Psoas muscle (tissue), 8 donors: Measurements from ENCODE around the gene CPNE2. TPM values are rescaled to one million over a fixed set of nuclear protein-coding genes. Genes with fewer than 3 reads are reported as not detected.

ENCODE experiments used
- ATAC-seq, 4 donors: fragments of 200-7000 bp; cut with Tn5 transposase; one replicate each; pipeline ENCODE4 v1.9.1; 2020; ENCODE audit warnings: moderate library complexity in 3 of 4, mild to moderate bottlenecking in 2 of 4
- DNase-seq, 2 donors: peaks; one replicate each; pipeline ENCODE4 v3.0.0-alpha.2; 2020
- H3K27ac ChIP-seq: fragments of 200-600 bp; one replicate; pipeline ENCODE4 v1.8.0; 2022
- H3K27me3 ChIP-seq, 3 donors: fragments of 200-600 bp in 1 of 3; one replicate each; pipeline versions ENCODE4 v1.6.1 to v1.8.0; 2013 to 2022; ENCODE audit warnings: low read length in 2 of 3, mild to moderate bottlenecking in 2 of 3, moderate library complexity in 1 of 3; ENCODE audit not compliant: insufficient read depth in 3 of 3
- H3K36me3 ChIP-seq, 2 donors: fragments of 200-600 bp in 1 of 2; one replicate each; pipeline versions ENCODE4 v1.6.1 to v1.8.0; 2013 to 2022; ENCODE audit warnings: low read depth in 1 of 2, mild to moderate bottlenecking in 1 of 2, moderate library complexity in 1 of 2; ENCODE audit not compliant: insufficient read depth in 1 of 2
- H3K4me1 ChIP-seq: fragments of 200-600 bp; one replicate; pipeline ENCODE4 v1.8.0; 2022
- H3K4me3 ChIP-seq: fragments of 200-600 bp; one replicate; pipeline ENCODE4 v1.8.0; 2022; ENCODE audit warnings: mild to moderate bottlenecking
- H3K9me3 ChIP-seq: fragments of 200-600 bp; one replicate; pipeline ENCODE4 v1.8.0; 2022
- WGBS, 3 donors: extraction: QIAGEN DNeasy Blood & Tissue Kit; methylation state at CpG; one replicate each; pipeline versions ENCODE4 v1.1.6 to v1.1.7; 2013; 5-methylcytosine and 5-hydroxymethylcytosine counted together
- intact Hi-C, 2 donors: fragments of 100-400 bp; cut with DNase I; formaldehyde crosslinking; loops; one replicate each; pipeline versions ENCODE4 v1.11.0 to v1.14.2; 2022
- polyA plus RNA-seq, 3 donors: library from polyadenylated mRNA; stranded (reverse); fragments of 200-250 nt; gene quantifications; one replicate each; pipeline ENCODE4 v1.2.3, GENCODE V29; 2013
- total RNA-seq, 4 donors: library from RNA; stranded (reverse); fragmentation: NEBNext Ultra II Directional in 2 of 4; extraction: Animal tissue kit (Norgen Biotek cat#: 25700) in 2 of 4; gene quantifications; one replicate each; pipeline versions ENCODE4 v1.2.1 to v1.2.4, GENCODE V29; 2021 to 2023
- TF ChIP-seq, protein P1 (sequence below): fragments of 200-600 bp; IDR thresholded peaks from one replicate; pipeline ENCODE4 v1.8.0; 2022; ENCODE audit warnings: antibody characterized with exemption
- donor health status: healthy with polysubstance abuse.
- donor health status: DM: no; HTN: no; CAD: no; lungs with moderate emphysema.
- donor health status: Bipolar disorder and iron deficiency.
- donor health status: healthy.
- donor health status: DM: yes; HTN: yes; CAD: no.
- donor health status: DM: no; HTN: no; CAD: no.
- donor health status: DM: no; HTN: no; CAD: no.
- donor health status: DM: yes; HTN: yes; CAD: no.

CPNE2 gene
- total and polyA plus RNA-seq, 7 donors = 8.1 to 16.9 (median 12.4) TPM

DNA sequence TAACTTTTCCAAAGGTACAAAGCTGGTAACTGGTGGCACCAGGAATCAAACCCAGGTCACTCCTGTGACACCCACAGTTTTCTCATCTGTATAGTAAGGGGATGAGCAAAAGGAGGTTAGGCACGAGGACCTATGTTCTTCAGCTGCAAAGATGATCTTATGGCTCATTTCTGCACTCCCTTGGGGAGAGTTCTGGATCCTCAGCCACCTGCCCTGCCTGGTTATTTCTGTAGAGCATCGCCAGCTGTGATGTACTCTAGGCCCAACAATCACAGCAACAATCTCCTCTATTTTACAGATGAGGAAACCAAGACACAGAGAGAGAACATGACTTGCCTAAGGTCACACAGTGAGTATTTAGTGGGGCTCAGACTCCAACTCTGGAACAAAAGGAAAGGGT is 5.4 kb upstream of the CPNE2 start:
- WGBS, 3 donors = 68 to 70% (median 69%) methylated on average over 2 of the region's 2 CpGs
- Histone ChIP-seq H3K4me1 (no peaks in the 10 kb centered on the region), H3K4me3 (no peak overlapping the region), H3K9me3 (no peaks in the 10 kb centered on the region), H3K27me3 (no peaks in the 10 kb centered on the region), H3K36me3 (no peaks in the 10 kb centered on the region), H3K27ac (no peak overlapping the region)
- intact Hi-C loops = loop anchor here in 1 of 2 donors (10.0 kb wide), 2 partner anchors 208 to 328 kb away; no protein-coding TSS in a partner anchor
- TF ChIP-seq, protein P1, sequence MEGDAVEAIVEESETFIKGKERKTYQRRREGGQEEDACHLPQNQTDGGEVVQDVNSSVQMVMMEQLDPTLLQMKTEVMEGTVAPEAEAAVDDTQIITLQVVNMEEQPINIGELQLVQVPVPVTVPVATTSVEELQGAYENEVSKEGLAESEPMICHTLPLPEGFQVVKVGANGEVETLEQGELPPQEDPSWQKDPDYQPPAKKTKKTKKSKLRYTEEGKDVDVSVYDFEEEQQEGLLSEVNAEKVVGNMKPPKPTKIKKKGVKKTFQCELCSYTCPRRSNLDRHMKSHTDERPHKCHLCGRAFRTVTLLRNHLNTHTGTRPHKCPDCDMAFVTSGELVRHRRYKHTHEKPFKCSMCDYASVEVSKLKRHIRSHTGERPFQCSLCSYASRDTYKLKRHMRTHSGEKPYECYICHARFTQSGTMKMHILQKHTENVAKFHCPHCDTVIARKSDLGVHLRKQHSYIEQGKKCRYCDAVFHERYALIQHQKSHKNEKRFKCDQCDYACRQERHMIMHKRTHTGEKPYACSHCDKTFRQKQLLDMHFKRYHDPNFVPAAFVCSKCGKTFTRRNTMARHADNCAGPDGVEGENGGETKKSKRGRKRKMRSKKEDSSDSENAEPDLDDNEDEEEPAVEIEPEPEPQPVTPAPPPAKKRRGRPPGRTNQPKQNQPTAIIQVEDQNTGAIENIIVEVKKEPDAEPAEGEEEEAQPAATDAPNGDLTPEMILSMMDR = no peak
- ATAC-seq = no peak
- no peak for DNase-seq

DNA sequence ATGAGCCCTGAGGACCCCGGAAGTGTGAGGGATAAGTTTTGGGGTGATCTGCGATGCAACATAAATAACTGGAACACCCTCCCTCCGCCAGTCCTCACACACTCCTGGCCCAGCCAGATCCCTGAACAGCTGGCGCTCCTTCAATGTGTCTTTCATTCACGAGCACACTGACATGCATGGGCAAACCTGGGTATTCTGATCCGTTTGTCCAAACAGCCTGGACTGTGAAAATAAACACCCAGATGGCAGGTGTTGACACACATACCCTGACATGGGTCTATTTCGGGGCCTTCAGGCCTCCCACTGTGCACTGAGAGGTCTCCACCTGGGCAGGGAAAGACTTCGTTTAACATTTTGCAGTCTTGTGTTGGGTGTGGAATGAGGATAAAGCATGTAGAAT is 3.0 kb upstream of the CPNE2 start:
- TF ChIP-seq, protein P1 = no peak

DNA sequence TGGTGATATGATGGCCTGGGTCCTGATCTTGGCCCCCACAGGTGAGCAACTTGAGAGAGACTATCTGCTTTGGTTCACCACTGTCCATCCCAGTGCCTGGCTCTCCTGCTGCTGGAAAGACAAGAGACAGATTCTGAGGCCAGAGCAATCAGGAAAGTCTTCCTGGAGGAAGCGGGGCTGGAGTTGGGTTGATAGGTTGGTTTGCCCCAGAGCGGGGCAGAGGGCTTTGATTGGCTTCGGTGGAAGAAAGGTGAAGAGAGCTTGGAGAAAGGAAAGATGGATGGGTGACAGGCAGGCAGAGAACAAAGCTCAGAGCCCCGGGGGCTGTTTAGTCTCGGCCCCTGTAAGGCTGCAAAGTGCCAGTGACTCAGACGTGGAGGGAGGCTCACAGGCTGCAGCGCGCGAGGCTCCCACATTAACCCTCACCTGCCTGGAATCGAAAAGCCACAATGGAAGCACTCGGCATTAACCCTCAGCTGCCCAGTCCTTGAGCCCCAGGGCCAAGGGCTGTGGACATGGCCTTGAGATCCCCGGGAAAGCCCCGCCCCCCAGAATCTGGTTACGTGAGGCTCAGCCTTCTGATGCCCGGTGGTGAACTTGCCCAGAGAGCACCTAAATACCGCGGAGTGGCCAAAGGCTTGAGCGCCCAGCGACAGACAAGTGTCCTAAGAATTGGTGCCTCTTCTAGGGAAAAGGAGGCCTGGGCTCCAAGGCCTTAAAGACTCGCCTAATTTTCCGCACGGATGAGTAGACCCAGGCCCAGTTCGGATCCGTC is 996 bp upstream of the CPNE2 start:
- H3K27me3 ChIP-seq = no peaks in the 10 kb centered on the region
- intact Hi-C loops = loop anchor here in 1 of 2 donors (10.0 kb wide), 1 partner anchor 53 kb away; no protein-coding TSS in a partner anchor
- H3K9me3 ChIP-seq = no peaks in the 10 kb centered on the region
- no peaks in the 10 kb centered on the region for H3K36me3 ChIP-seq
- H3K4me1 ChIP-seq = peaks cover 5% of the 10 kb centered on the region
- DNase-seq (peak; percentile 51 to 59), ATAC-seq (peak in 3 of 4 donors; percentile 24 to 33 (median 32))
- peak overlapping the region; percentile 81 for H3K4me3 ChIP-seq
- 28 to 31% (median 29%) methylated on average over 24 of the region's 24 CpGs for WGBS, 3 donors
- TF ChIP-seq, protein P1 = no peak
- H3K27ac ChIP-seq = peak overlapping the region; percentile 75

More for the DNA sequence above, 3.0 kb upstream of the CPNE2 start:
- H3K27me3 ChIP-seq = no peaks in the 10 kb centered on the region
- H3K4me3 ChIP-seq = no peak overlapping the region
- H3K9me3 ChIP-seq = no peaks in the 10 kb centered on the region
- WGBS, 3 donors = 59 to 69% (median 64%) methylated on average over 8 of the region's 8 CpGs
- H3K4me1 ChIP-seq = peaks cover 5% of the 10 kb centered on the region
- H3K27ac ChIP-seq = no peak overlapping the region
- intact Hi-C loops = loop anchor here in 1 of 2 donors (10.0 kb wide), 2 partner anchors 205 to 325 kb away; no protein-coding TSS in a partner anchor
- ATAC-seq = no peak
- DNase-seq = no peak
- no peaks in the 10 kb centered on the region for H3K36me3 ChIP-seq

DNA sequence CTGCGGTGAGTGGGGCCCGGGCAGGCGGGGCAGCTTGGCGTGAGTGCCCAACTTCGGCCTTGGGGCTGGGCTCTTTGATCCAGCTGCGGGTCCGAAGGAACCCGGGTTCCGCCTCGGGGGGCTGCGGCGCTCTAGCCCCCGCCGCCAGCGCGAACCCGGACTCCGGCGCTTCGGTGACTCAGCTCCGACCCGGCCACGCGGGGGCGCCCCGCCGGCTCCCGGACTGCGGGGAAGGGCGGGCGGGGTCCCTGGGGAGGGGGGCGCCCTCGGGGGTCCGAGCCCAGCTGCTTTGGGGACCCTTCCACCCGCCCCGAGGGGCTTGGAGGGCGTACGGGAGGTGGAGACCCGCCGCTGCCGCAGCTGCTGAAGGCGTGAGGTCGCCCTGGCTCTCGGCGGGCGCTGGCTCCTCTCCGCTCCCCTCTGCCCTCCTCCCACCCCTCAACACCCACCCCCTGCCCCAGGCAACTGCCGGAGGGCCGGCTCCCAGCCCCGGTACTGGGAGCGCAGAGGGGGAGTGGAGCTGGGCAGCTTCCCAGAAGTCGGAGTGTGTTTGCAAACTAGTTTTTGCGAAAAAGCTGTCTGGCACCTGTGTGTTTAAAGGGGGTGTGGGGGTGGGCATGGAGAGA is 516 bp downstream of the CPNE2 start:
- no peaks in the 10 kb centered on the region for H3K36me3 ChIP-seq
- H3K9me3 ChIP-seq = no peaks in the 10 kb centered on the region
- peaks cover 5% of the 10 kb centered on the region for H3K4me1 ChIP-seq
- H3K27me3 ChIP-seq = no peaks in the 10 kb centered on the region
- WGBS, 3 donors = 0 to 2% (median 0%) methylated on average over 15 to 53 of the region's 53 CpGs
- TF ChIP-seq, protein P1 = peak; percentile 62
- intact Hi-C loops = loop anchor here in 1 of 2 donors (10.0 kb wide), 1 partner anchor 52 kb away; no protein-coding TSS in a partner anchor
- H3K27ac ChIP-seq = peak overlapping the region; percentile 75
- H3K4me3 ChIP-seq = peak overlapping the region; percentile 81
- DNase-seq = peak; percentile 55 to 76
- ATAC-seq = peak; percentile 64 to 80 (median 69)
